H1 (cell line): Measurements from ENCODE around the gene ZNF629. TPM values are rescaled to one million over a fixed set of nuclear protein-coding genes. Genes with fewer than 3 reads are reported as not detected.

ENCODE experiments used
- FOSL1 ChIP-seq: IDR thresholded peaks from 2 replicates; pipeline ENCODE4 v1.6.1; 2011; ENCODE audit warnings: mild to moderate bottlenecking, low read depth, low read length, moderate library complexity; ENCODE audit not compliant: insufficient read depth
- NANOG ChIP-seq: IDR thresholded peaks from 2 replicates; pipeline ENCODE4 v1.6.1; 2011; ENCODE audit warnings: low read length, low read depth, mild to moderate bottlenecking, inconsistent platforms; ENCODE audit not compliant: insufficient read depth, poor library complexity, severe bottlenecking
- NRF1 ChIP-seq: IDR thresholded peaks from 2 replicates; pipeline ENCODE4 v1.6.1; 2011; ENCODE audit warnings: mild to moderate bottlenecking, low read depth, low read length, improper control_type of control experiment
- RNF2 ChIP-seq: fragments of 200-900, 300-1000 bp; sonication (generic); IDR thresholded peaks from 2 replicates; pipeline ENCODE4 v1.7.1; 2016; ENCODE audit warnings: borderline replicate concordance, low read depth, mild to moderate bottlenecking, antibody characterized with exemption, low read length; ENCODE audit not compliant: poor library complexity, severe bottlenecking; ENCODE audit errors: missing control alignments
- TAF7 ChIP-seq: optimal IDR thresholded peaks from 2 replicates; pipeline ENCODE3; 2011; ENCODE audit warnings: low read depth, mild to moderate bottlenecking, inconsistent platforms, low read length, moderate library complexity, borderline replicate concordance
- TEAD4 ChIP-seq: IDR thresholded peaks from 2 replicates; pipeline ENCODE4 v1.6.1; 2012; ENCODE audit warnings: low read depth, low read length, inconsistent platforms, mixed read lengths
- ZNF274 ChIP-seq: IDR thresholded peaks from 2 replicates; pipeline ENCODE4 v1.7.0; 2012; ENCODE audit warnings: low read length, borderline replicate concordance; ENCODE audit errors: extremely low read depth
- polyA plus RNA-seq, 7 experiments: library from polyadenylated mRNA; depleted of rRNA in 3 of 7; stranded (reverse) in 5 of 7; unstranded in 2 of 7; fragments of >200 nt in 5 of 7; fragments of 200-250 nt in 2 of 7; gene quantifications; 1 replicate in 5 of 7; 2 replicates in 1 of 7; 4 replicates in 1 of 7; pipeline versions ENCODE4 v1.2.1 to v1.2.3, GENCODE V29; 2011 to 2013; ENCODE audit warnings: missing spikeins in 2 of 7, mixed read lengths in 2 of 7
- total RNA-seq: library from RNA; stranded (reverse); fragmentation: NEBNext Ultra II Directional; extraction: Animal tissue kit (Norgen Biotek cat#: 25700); gene quantifications from 2 replicates; pipeline ENCODE4 v1.2.1, GENCODE V29; 2021
- TF ChIP-seq, protein P1 (sequence below): fragments of 300-600 bp; sonication (generic); IDR thresholded peaks from 2 replicates; pipeline ENCODE4 v1.7.1; 2012; ENCODE audit warnings: low read length, moderate library complexity, mild to moderate bottlenecking, inconsistent platforms; ENCODE audit not compliant: insufficient replicate concordance
- TF ChIP-seq, protein P2 (sequence below): IDR thresholded peaks from 2 replicates; pipeline ENCODE4 v1.6.1; 2011; ENCODE audit warnings: low read length, improper control_type of control experiment

Gene ZNF629
- total and polyA plus RNA-seq, 2 of the 8 experiments (the other 6 are each of a cell fraction or from before 2014, with no cell fraction given) = 11.0 to 19.5 TPM

- TF ChIP-seq, protein P1, sequence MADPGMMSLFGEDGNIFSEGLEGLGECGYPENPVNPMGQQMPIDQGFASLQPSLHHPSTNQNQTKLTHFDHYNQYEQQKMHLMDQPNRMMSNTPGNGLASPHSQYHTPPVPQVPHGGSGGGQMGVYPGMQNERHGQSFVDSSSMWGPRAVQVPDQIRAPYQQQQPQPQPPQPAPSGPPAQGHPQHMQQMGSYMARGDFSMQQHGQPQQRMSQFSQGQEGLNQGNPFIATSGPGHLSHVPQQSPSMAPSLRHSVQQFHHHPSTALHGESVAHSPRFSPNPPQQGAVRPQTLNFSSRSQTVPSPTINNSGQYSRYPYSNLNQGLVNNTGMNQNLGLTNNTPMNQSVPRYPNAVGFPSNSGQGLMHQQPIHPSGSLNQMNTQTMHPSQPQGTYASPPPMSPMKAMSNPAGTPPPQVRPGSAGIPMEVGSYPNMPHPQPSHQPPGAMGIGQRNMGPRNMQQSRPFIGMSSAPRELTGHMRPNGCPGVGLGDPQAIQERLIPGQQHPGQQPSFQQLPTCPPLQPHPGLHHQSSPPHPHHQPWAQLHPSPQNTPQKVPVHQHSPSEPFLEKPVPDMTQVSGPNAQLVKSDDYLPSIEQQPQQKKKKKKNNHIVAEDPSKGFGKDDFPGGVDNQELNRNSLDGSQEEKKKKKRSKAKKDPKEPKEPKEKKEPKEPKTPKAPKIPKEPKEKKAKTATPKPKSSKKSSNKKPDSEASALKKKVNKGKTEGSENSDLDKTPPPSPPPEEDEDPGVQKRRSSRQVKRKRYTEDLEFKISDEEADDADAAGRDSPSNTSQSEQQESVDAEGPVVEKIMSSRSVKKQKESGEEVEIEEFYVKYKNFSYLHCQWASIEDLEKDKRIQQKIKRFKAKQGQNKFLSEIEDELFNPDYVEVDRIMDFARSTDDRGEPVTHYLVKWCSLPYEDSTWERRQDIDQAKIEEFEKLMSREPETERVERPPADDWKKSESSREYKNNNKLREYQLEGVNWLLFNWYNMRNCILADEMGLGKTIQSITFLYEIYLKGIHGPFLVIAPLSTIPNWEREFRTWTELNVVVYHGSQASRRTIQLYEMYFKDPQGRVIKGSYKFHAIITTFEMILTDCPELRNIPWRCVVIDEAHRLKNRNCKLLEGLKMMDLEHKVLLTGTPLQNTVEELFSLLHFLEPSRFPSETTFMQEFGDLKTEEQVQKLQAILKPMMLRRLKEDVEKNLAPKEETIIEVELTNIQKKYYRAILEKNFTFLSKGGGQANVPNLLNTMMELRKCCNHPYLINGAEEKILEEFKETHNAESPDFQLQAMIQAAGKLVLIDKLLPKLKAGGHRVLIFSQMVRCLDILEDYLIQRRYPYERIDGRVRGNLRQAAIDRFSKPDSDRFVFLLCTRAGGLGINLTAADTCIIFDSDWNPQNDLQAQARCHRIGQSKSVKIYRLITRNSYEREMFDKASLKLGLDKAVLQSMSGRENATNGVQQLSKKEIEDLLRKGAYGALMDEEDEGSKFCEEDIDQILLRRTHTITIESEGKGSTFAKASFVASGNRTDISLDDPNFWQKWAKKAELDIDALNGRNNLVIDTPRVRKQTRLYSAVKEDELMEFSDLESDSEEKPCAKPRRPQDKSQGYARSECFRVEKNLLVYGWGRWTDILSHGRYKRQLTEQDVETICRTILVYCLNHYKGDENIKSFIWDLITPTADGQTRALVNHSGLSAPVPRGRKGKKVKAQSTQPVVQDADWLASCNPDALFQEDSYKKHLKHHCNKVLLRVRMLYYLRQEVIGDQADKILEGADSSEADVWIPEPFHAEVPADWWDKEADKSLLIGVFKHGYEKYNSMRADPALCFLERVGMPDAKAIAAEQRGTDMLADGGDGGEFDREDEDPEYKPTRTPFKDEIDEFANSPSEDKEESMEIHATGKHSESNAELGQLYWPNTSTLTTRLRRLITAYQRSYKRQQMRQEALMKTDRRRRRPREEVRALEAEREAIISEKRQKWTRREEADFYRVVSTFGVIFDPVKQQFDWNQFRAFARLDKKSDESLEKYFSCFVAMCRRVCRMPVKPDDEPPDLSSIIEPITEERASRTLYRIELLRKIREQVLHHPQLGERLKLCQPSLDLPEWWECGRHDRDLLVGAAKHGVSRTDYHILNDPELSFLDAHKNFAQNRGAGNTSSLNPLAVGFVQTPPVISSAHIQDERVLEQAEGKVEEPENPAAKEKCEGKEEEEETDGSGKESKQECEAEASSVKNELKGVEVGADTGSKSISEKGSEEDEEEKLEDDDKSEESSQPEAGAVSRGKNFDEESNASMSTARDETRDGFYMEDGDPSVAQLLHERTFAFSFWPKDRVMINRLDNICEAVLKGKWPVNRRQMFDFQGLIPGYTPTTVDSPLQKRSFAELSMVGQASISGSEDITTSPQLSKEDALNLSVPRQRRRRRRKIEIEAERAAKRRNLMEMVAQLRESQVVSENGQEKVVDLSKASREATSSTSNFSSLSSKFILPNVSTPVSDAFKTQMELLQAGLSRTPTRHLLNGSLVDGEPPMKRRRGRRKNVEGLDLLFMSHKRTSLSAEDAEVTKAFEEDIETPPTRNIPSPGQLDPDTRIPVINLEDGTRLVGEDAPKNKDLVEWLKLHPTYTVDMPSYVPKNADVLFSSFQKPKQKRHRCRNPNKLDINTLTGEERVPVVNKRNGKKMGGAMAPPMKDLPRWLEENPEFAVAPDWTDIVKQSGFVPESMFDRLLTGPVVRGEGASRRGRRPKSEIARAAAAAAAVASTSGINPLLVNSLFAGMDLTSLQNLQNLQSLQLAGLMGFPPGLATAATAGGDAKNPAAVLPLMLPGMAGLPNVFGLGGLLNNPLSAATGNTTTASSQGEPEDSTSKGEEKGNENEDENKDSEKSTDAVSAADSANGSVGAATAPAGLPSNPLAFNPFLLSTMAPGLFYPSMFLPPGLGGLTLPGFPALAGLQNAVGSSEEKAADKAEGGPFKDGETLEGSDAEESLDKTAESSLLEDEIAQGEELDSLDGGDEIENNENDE = no peak
- TF ChIP-seq, protein P2, sequence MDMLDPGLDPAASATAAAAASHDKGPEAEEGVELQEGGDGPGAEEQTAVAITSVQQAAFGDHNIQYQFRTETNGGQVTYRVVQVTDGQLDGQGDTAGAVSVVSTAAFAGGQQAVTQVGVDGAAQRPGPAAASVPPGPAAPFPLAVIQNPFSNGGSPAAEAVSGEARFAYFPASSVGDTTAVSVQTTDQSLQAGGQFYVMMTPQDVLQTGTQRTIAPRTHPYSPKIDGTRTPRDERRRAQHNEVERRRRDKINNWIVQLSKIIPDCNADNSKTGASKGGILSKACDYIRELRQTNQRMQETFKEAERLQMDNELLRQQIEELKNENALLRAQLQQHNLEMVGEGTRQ = no peak
- TF ChIP-seq ZNF274 (no peak), NRF1 (no peak), TAF7 (no peak), TEAD4 (no peak), NANOG (no peak), RNF2 (no peak), FOSL1 (no peak)
Observed at GRCh38 chr16:30746638-30747175, 40.3 kb downstream of the ZNF629 start (continued).
